Erythroblast (primary cell): ENCODE measurements around the gene CD63.

ENCODE experiments used
- GATA1 ChIP-seq: IDR thresholded peaks from 2 replicates; pipeline ENCODE4 v1.6.1; 2011; ENCODE audit warnings: low read depth, mild to moderate bottlenecking, control low read depth, low read length, moderate library complexity
- POLR2A ChIP-seq: IDR thresholded peaks from 2 replicates; pipeline ENCODE4 v1.6.1; 2011; ENCODE audit warnings: mild to moderate bottlenecking, low read length

DNA sequence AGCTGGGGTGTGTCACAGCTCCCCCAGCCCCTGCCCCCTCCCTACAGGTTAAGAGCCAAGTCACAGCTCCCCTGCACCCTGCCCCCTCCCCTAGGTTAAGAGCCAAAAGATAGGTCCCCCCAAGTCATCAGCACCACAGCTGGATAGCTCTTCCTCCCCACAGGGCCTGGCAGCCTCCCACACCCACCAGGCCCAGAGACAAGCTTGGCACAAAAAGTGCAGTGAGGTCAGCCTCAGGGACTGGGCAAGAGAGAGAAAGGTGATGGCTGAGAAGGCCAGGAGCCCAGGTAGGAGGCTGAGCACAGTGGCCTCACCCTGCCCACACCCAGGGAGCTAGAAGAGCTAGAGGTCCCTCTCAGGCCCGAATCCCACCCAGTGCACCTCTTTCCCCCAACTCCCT, 29.8 kb downstream of the CD63 start:
- TF ChIP-seq POLR2A (no peak), GATA1 (no peak)
